ENCODE data around the gene PLEK2.

DNA sequence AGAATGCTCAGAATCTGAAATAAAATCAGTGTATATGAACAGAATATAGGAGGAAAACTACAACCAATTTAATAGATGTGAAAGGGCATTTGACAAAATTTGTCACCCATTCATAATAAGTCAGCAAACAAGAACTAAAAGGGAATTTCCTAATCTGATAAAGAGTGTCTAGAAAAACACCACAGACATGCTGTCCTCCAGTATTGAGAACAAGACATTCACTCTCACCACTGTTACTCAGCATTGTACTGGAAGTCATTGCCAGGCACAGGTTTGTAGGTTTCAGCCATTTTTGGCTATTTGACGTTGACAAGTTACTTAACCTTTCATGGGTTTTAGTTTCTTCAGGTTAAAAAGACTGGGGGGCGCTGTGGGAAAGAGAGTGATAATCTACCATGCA is 38.6 kb downstream of the PLEK2 start:
- TF ChIP-seq POLR2A (IDR thresholded peaks at IDR 0.05; ENCODE audit: low read length), result no peak
- no peak for TF ChIP-seq JUN (IDR thresholded peaks at IDR 0.05)
- no peak for TF ChIP-seq SMC3 (IDR thresholded peaks at IDR 0.05)
- no peak for TF ChIP-seq HDAC2 (IDR thresholded peaks at IDR 0.05)
- TF ChIP-seq, protein P1, sequence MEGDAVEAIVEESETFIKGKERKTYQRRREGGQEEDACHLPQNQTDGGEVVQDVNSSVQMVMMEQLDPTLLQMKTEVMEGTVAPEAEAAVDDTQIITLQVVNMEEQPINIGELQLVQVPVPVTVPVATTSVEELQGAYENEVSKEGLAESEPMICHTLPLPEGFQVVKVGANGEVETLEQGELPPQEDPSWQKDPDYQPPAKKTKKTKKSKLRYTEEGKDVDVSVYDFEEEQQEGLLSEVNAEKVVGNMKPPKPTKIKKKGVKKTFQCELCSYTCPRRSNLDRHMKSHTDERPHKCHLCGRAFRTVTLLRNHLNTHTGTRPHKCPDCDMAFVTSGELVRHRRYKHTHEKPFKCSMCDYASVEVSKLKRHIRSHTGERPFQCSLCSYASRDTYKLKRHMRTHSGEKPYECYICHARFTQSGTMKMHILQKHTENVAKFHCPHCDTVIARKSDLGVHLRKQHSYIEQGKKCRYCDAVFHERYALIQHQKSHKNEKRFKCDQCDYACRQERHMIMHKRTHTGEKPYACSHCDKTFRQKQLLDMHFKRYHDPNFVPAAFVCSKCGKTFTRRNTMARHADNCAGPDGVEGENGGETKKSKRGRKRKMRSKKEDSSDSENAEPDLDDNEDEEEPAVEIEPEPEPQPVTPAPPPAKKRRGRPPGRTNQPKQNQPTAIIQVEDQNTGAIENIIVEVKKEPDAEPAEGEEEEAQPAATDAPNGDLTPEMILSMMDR (IDR thresholded peaks at IDR 0.05), result no peak
- TF ChIP-seq, protein P2, sequence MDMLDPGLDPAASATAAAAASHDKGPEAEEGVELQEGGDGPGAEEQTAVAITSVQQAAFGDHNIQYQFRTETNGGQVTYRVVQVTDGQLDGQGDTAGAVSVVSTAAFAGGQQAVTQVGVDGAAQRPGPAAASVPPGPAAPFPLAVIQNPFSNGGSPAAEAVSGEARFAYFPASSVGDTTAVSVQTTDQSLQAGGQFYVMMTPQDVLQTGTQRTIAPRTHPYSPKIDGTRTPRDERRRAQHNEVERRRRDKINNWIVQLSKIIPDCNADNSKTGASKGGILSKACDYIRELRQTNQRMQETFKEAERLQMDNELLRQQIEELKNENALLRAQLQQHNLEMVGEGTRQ (IDR thresholded peaks at IDR 0.05), result no peak
